HAP-1 (cell line): ENCODE results near the gene GLIPR1.

Source experiments
- DNase-seq, 2 experiments: peaks; one replicate each; pipeline ENCODE4 v3.0.0-alpha.2; 2016 to 2020; ENCODE audit warnings: low spot score in 2 of 2
- H3K27me3 ChIP-seq: fragments of 250-450 bp; sonication (Bioruptor Pico); 2 replicates; pipeline ENCODE4 v1.5.1; 2020; ENCODE audit warnings: low read depth, mild to moderate bottlenecking, moderate library complexity
- H3K36me3 ChIP-seq: fragments of 250-450 bp; sonication (Bioruptor Pico); replicated peaks from 2 replicates; pipeline ENCODE4 v1.5.1; 2020; ENCODE audit warnings: mild to moderate bottlenecking
- H3K4me1 ChIP-seq: fragments of 250-450 bp; sonication (Bioruptor Pico); 2 replicates; pipeline ENCODE4 v1.5.1; 2020; ENCODE audit warnings: mild to moderate bottlenecking
- H3K4me3 ChIP-seq: fragments of 250-450 bp; sonication (Bioruptor Pico); 2 replicates; pipeline ENCODE4 v1.5.1; 2020; ENCODE audit warnings: mild to moderate bottlenecking, moderate library complexity
- H3K9me3 ChIP-seq: fragments of 250-450 bp; sonication (Bioruptor Pico); 2 replicates; pipeline ENCODE4 v1.5.1; 2020; ENCODE audit warnings: mild to moderate bottlenecking, moderate library complexity
- in situ Hi-C: fragments of 300-500 bp; cut with MboI; formaldehyde crosslinking; loops from 3 replicates; pipeline ENCODE4 v1.14.3; 2020; ENCODE audit warnings: low sequenced_read_pairs, inconsistent platforms, mixed read lengths

GLIPR1 gene

GRCh38 chr12:75543529-75543928 lies 63.0 kb downstream of the GLIPR1 start:
- in situ Hi-C loops: no loop called here
- H3K4me1 ChIP-seq: no peaks in the 10 kb centered on the region

DNA sequence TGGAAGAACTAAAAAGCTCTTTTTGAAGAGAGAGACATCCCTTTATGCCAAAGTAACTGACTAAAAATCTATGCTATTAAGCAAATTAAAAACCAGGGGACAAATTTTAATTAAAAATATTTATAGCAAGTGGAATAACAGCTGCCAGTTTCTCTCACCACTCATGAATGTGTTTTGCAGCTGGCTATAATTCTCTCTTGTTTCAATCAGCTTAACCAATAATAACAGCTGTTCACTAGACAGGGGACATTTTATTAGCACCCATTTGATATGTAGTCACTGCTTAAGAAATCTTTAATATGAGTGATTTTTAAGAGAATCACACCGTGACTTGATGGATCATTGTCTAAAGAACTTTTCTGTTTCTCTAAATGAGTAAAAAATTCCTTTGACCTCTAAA lies 65.1 kb downstream of the GLIPR1 start:
- Histone ChIP-seq H3K27me3 (peaks cover 9% of the 10 kb centered on the region; the same call in 1 of the 2 replicates), H3K9me3 (no peaks in the 10 kb centered on the region), H3K36me3 (no peaks in the 10 kb centered on the region), H3K4me1 (no peaks in the 10 kb centered on the region), H3K4me3 (no peak overlapping the region)
- no peak for DNase-seq
- in situ Hi-C loops: no loop called here

More at GRCh38 chr12:75543529-75543928, 63.0 kb downstream of the GLIPR1 start:
- Histone ChIP-seq H3K27me3 (peaks cover 5% of the 10 kb centered on the region; the same call in 1 of the 2 replicates), H3K9me3 (no peaks in the 10 kb centered on the region), H3K4me3 (no peak overlapping the region), H3K36me3 (no peaks in the 10 kb centered on the region)
- no peak for DNase-seq

GRCh38 chr12:75548879-75549278 lies 68.3 kb downstream of the GLIPR1 start:
- DNase-seq: no peak
- in situ Hi-C loops: no loop called here
- H3K4me3 ChIP-seq: no peak overlapping the region
- peaks cover 12% of the 10 kb centered on the region for H3K4me1 ChIP-seq
- H3K9me3 ChIP-seq: no peaks in the 10 kb centered on the region
- no peaks in the 10 kb centered on the region for H3K36me3 ChIP-seq
- peaks cover 6% of the 10 kb centered on the region; the same call in 1 of the 2 replicates for H3K27me3 ChIP-seq

DNA sequence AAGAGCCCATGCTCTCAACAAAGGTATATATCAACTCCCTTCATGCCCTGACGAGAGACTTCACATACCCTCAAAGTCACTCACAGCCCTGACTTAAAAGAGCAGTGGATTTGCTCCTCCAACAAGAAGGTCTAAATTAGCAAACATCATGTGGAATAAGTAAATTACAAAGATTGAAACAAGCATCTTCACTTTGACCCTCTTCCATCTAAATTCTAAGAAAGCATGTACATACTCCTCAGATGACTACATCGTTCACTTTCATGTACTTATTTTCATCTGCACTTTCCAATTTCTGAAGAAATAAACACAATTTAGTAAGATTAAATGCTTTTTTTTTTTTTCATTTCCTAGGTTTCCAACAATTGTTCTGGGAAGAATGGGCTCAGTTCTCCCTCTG lies 69.4 kb downstream of the GLIPR1 start:
- Histone ChIP-seq H3K4me3 (no peak overlapping the region), H3K36me3 (no peaks in the 10 kb centered on the region), H3K27me3 (peaks cover 6% of the 10 kb centered on the region; the same call in 1 of the 2 replicates), H3K9me3 (no peaks in the 10 kb centered on the region), H3K4me1 (peaks cover 15% of the 10 kb centered on the region)
- no peak for DNase-seq
- in situ Hi-C loops: no loop called here

DNA sequence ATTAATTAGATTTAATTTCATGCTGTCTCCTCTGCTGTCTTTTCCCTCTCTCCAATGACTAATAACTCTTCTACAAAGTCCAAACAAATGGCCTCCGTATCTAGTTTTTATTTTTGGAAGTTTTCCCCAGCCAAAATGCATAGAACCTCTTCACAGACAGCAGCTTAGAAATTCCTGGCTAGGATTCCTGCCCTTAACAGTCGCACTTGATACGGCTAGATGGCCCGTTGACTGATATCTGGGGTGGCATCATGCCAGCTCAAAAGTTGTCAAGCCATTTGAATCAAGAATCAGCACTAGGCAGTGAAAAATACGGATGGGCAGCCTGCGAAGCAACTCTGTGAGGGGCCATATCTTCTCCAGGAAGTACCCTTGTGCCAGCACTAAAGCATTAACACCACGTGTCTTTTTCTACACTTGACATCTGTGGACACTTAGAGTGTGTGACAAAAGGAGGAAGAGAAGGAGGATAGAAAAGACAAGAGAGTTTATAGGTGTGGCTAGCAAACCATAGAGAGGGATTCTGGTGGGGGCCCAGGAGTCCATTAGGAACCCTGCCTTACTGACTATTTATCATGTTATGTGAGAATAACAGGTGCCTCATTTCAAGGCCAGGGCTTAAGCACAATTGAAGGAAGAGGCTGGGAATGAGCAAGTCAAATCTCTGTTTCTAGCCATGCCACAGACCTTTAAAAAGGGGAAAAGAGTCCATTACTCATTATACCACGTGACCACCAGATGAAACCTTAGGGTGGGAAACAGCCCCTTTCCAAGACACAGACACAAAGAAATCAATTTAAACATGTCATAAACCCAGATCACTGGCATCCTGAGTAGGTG lies 70.1 kb downstream of the GLIPR1 start:
- Histone ChIP-seq H3K4me3 (no peak overlapping the region), H3K4me1 (peaks cover 15% of the 10 kb centered on the region), H3K9me3 (no peaks in the 10 kb centered on the region), H3K36me3 (no peaks in the 10 kb centered on the region), H3K27me3 (peaks cover 6% of the 10 kb centered on the region; the same call in 1 of the 2 replicates)
- in situ Hi-C loops: no loop called here
- DNase-seq: no peak

DNA sequence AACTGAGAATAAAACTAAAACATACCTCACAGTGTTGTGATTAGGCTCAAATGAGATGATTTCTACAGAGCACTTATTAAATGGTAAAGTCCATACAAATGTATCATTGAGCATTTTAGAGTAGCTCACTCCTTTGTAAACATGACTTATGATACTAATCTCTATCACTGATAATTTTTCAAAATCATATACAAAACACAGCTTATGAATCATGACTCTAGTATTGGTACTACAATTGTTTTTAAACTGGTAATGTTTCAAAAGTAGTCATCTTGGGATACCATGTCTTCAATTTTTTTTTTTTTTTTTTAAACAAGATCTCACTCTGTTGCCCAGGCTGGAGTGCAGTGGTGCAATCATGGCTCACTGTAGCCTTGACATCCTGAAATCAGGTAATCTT lies 70.9 kb downstream of the GLIPR1 start:
- Histone ChIP-seq H3K9me3 (no peaks in the 10 kb centered on the region), H3K27me3 (peaks cover 6% of the 10 kb centered on the region; the same call in 1 of the 2 replicates), H3K4me3 (no peak overlapping the region), H3K36me3 (no peaks in the 10 kb centered on the region), H3K4me1 (peaks cover 15% of the 10 kb centered on the region)
- no peak for DNase-seq
- in situ Hi-C loops: no loop called here

DNA sequence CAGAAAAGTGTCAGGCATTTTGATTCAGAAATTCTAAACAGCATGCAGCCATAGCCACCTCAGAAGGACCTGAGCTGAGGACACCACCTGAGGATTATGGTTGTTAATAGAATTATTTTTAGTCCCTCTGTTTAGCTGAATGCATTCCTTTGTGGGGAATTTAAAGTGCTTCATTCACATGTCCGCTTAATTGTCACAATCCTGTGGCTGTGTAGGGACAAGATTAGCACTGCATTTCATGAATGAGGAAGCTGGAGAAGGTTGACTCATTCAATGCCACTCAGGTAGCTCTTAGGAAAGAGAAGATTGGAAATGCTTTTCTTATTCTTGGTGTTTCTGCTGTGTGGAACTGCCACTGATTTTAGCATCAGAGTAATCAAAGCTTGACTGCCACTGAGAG lies 72.8 kb downstream of the GLIPR1 start:
- DNase-seq: peak; percentile 36 to 82
- no peaks in the 10 kb centered on the region for H3K9me3 ChIP-seq
- peaks cover 15% of the 10 kb centered on the region for H3K4me1 ChIP-seq
- H3K27me3 ChIP-seq: peaks cover 6% of the 10 kb centered on the region; the same call in 1 of the 2 replicates
- in situ Hi-C loops: no loop called here
- H3K4me3 ChIP-seq: no peak overlapping the region
- no peaks in the 10 kb centered on the region for H3K36me3 ChIP-seq
